GM10266 (cell line): Measurements from ENCODE around the gene ENO1.

Experiments used
- DNase-seq: peaks from one replicate; pipeline ENCODE4 v3.0.0; 2012; ENCODE audit errors: extremely low spot score
- CTCF ChIP-seq: IDR thresholded peaks from 2 replicates; pipeline ENCODE4 v1.5.1; 2012; ENCODE audit warnings: mild to moderate bottlenecking, low read depth; ENCODE audit not compliant: control insufficient read depth, insufficient read depth; ENCODE audit errors: missing control alignments

The ENO1 gene

DNA sequence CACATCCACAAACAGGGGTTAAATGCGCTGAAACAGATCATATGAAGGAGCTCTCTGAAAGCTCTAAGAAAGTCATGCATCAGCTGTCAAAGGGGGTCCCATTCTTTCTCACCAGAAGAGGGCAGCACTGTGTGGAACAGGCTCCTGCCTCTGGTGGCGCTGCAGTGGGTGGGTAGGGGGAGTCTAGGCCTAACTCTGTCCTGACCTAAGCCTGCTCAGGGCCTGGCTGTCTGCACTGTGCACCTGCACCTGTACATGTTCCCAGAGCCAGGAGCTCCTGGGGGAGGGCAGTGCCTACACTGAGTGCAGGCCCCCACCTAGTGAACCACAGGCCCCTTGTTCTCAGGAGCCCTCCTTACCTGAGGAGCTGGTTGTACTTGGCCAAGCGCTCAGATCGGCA, 16.0 kb downstream of the ENO1 start:
- DNase-seq: no peak
- peak; percentile 35 for TF ChIP-seq CTCF

GRCh38 chr1:8860738-8861516, 17.6 kb downstream of the ENO1 start:
- no peak for TF ChIP-seq CTCF

DNA sequence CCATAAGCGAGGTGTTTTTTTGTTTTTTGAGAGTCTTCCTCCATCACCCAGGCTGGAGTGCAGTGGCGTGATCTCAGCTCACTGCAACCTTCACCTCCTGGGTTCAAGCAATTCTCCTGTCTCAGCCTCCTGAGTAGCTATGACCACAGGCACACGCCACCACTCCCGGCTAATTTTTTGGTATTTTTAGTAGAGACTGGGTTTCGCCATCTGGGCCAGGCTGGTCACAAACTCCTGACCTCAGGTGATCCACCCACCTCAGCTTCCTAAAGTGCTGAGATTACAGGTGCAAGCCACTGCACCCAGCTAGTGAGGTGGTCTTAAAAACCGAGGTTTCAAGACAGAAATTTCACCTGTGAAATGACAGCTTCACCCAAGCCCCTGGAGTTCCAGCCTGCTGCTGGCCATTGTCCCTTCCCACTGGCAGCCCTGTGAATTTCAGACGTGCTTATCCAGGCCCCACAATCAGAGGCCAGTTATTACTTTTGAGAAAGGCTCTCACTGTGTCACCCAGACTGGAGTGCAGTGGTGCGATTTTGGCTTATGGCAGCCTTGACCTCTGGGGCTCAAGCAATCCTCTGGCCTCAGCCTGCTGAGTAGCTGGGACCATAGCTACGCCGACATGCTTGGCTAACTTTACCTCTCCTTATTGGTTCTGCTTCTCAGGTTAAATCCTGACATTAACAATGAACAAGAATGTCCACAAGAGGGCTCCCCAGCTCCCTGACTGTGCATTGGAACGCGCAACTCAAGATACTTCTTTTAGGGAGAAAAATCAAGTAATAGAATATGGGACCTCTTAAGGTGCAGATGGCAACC, 19.4 kb downstream of the ENO1 start:
- no peak for DNase-seq
- TF ChIP-seq CTCF: peak; percentile 67

More at GRCh38 chr1:8860738-8861516, 17.6 kb downstream of the ENO1 start:
- no peak for DNase-seq

GRCh38 chr1:8858112-8858668, 20.3 kb downstream of the ENO1 start:
- no peak for TF ChIP-seq CTCF
- DNase-seq: no peak

GRCh38 chr1:8856689-8857412, 21.6 kb downstream of the ENO1 start:
- no peak for TF ChIP-seq CTCF
- no peak for DNase-seq

GRCh38 chr1:8854240-8854639, 24.2 kb downstream of the ENO1 start:
- no peak for DNase-seq
- no peak for TF ChIP-seq CTCF

DNA sequence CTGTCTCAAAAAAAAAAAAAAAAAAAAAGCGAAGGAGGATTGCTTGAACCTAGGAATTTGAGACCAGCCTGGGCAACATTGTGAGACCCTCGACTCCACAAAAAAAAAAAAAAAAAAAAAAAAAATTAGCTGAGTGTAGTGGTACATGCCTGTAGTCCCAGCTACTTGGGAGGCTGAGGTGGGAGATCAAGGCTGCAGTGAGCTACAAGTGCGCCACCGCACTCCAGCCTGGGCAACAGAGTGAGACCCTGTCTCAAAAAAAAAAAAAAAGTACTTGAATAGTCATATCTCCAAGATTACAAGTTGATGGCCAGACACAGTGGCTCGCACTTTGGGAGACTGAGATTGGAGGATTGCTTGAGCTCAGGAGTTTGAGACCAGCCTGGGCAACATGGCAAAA, 27.4 kb downstream of the ENO1 start:
- no peak for TF ChIP-seq CTCF
- DNase-seq: no peak
